Measurements from ENCODE around the gene C3. TPM values are rescaled to one million over a fixed set of nuclear protein-coding genes. Genes with fewer than 3 reads are reported as not detected.
"Not testable (repeated sequence)": the region's sequence is repeated elsewhere in the genome, so short reads cannot be mapped to it uniquely, and the experiment has no call there.

The C3 gene
- total RNA-seq, 1 donor from 2014 or later: 1.6 TPM

- no peak overlapping the region for H3K27ac Mint-ChIP-seq
- H3K27me3 Mint-ChIP-seq: peaks cover 21% of the 10 kb centered on the region
- DNase-seq (ENCODE audit: low spot score, unreplicated experiment): no peak
- H3K9me3 Mint-ChIP-seq (ENCODE audit: low read depth): no peaks in the 10 kb centered on the region
- H3K4me3 Mint-ChIP-seq (ENCODE audit: low read depth): no peak overlapping the region
- H3K4me1 Mint-ChIP-seq (ENCODE audit: low read depth): peaks cover 7% of the 10 kb centered on the region
- H3K36me3 Mint-ChIP-seq (ENCODE audit: insufficient read depth): no peaks in the 10 kb centered on the region
- TF ChIP-seq, protein P1, sequence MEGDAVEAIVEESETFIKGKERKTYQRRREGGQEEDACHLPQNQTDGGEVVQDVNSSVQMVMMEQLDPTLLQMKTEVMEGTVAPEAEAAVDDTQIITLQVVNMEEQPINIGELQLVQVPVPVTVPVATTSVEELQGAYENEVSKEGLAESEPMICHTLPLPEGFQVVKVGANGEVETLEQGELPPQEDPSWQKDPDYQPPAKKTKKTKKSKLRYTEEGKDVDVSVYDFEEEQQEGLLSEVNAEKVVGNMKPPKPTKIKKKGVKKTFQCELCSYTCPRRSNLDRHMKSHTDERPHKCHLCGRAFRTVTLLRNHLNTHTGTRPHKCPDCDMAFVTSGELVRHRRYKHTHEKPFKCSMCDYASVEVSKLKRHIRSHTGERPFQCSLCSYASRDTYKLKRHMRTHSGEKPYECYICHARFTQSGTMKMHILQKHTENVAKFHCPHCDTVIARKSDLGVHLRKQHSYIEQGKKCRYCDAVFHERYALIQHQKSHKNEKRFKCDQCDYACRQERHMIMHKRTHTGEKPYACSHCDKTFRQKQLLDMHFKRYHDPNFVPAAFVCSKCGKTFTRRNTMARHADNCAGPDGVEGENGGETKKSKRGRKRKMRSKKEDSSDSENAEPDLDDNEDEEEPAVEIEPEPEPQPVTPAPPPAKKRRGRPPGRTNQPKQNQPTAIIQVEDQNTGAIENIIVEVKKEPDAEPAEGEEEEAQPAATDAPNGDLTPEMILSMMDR (IDR thresholded peaks at IDR 0.05; ENCODE audit: unreplicated experiment): no peak
These were observed 55.5 kb downstream of the C3 start for GRCh38 chr19:6664916-6665315.

DNA sequence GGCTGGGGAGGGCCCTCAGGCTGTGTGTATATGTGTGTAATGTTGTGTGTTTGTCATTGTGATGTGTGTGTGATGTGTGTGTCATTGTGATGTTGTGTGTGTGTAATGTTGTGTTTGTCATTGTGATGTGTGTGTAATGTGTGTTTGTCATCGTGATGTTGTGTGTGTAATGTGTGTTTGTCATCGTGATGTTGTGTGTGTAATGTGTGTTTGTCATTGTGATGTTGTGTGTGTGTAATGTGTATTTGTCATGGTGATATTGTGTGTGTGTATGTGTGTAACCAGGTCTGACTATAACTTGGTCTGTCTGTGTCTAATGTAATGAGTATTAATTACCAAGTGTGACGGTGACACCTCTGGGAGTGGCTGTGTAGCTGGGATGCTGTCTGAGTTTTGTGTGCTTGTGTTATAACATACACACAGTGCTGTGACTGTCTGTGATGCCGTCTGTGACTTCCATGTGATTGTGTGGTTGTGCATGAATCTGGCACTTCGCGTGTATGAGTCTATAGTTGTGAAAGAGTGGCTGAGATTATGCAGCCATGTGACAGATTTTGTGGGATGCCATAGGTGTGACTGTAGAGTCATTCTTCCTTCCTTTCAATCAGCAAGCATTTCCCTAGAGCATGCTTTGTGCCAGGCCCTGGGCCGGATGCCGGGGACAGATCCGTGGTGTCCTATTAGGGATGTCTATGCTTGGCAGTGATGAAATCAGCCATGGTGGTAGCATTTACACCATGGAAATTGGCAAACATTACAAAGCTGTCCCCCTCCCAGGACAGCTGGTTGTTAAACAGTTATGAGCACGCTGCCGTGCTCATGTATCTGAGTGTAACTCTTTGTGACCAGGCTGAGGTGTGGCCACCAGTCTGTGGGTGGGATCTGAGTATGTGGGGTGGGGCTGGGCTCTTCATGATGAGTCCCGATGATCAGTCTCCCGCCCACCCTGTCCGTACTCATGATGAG, 56.9 kb downstream of the C3 start:
- Mint-ChIP-seq H3K9me3 (ENCODE audit: low read depth) (no peaks in the 10 kb centered on the region), H3K4me3 (ENCODE audit: low read depth) (no peak overlapping the region), H3K27ac (no peak overlapping the region), H3K36me3 (ENCODE audit: insufficient read depth) (no peaks in the 10 kb centered on the region), H3K27me3 (peaks cover 32% of the 10 kb centered on the region), H3K4me1 (ENCODE audit: low read depth) (peaks cover 10% of the 10 kb centered on the region)
- TF ChIP-seq, protein P1 (IDR thresholded peaks at IDR 0.05; ENCODE audit: unreplicated experiment): no peak
- no peak for DNase-seq (ENCODE audit: low spot score, unreplicated experiment)

GRCh38 chr19:6662702-6663101, 57.7 kb downstream of the C3 start:
- peaks cover 12% of the 10 kb centered on the region for H3K4me1 Mint-ChIP-seq (ENCODE audit: low read depth)
- no peak overlapping the region for H3K4me3 Mint-ChIP-seq (ENCODE audit: low read depth)
- no peak for DNase-seq (ENCODE audit: low spot score, unreplicated experiment)
- H3K9me3 Mint-ChIP-seq (ENCODE audit: low read depth): no peaks in the 10 kb centered on the region
- TF ChIP-seq, protein P1 (IDR thresholded peaks at IDR 0.05; ENCODE audit: unreplicated experiment): no peak
- H3K27me3 Mint-ChIP-seq: peaks cover 36% of the 10 kb centered on the region
- no peaks in the 10 kb centered on the region for H3K36me3 Mint-ChIP-seq (ENCODE audit: insufficient read depth)
- H3K27ac Mint-ChIP-seq: no peak overlapping the region

GRCh38 chr19:6661509-6662244, 58.8 kb downstream of the C3 start:
- DNase-seq (ENCODE audit: low spot score, unreplicated experiment); H3K9me3 Mint-ChIP-seq (ENCODE audit: low read depth); H3K4me3 Mint-ChIP-seq (ENCODE audit: low read depth); H3K27ac Mint-ChIP-seq; H3K36me3 Mint-ChIP-seq (ENCODE audit: insufficient read depth): not testable (repeated sequence)
- Mint-ChIP-seq H3K27me3 (peaks cover 36% of the 10 kb centered on the region), H3K4me1 (ENCODE audit: low read depth) (peaks cover 12% of the 10 kb centered on the region)

- H3K4me1 Mint-ChIP-seq (ENCODE audit: low read depth): peaks cover 14% of the 10 kb centered on the region
- H3K9me3 Mint-ChIP-seq (ENCODE audit: low read depth): no peaks in the 10 kb centered on the region
- TF ChIP-seq, protein P1 (IDR thresholded peaks at IDR 0.05; ENCODE audit: unreplicated experiment): no peak
- H3K4me3 Mint-ChIP-seq (ENCODE audit: low read depth): no peak overlapping the region
- H3K36me3 Mint-ChIP-seq (ENCODE audit: insufficient read depth): no peaks in the 10 kb centered on the region
- peaks cover 36% of the 10 kb centered on the region for H3K27me3 Mint-ChIP-seq
- DNase-seq (ENCODE audit: low spot score, unreplicated experiment): no peak
- no peak overlapping the region for H3K27ac Mint-ChIP-seq
These were observed 59.5 kb downstream of the C3 start for GRCh38 chr19:6660930-6661329.

DNA sequence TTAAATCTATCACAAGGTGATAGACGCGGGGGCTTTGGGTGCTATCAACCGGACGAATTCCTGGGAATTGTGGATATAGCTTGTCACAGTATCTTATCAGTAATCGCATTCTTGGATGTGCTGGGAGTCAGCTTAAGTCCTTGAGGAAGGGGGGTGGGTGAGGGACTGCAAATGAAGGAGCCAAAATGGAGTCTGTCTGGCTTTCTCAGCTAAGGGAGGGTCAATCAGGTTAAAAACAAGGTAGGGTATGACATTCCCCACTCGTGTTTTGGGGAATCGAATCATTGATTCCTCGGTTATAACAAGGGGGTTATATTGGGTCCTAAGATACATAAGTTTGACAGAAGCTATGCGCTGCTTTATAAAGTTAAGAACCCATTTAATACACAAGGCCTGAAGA, 64.1 kb downstream of the C3 start:
- not testable (repeated sequence) for H3K4me3 Mint-ChIP-seq (ENCODE audit: low read depth); H3K9me3 Mint-ChIP-seq (ENCODE audit: low read depth); H3K27ac Mint-ChIP-seq; DNase-seq (ENCODE audit: low spot score, unreplicated experiment); H3K36me3 Mint-ChIP-seq (ENCODE audit: insufficient read depth)
- H3K4me1 Mint-ChIP-seq (ENCODE audit: low read depth): peaks cover 12% of the 10 kb centered on the region
- peaks cover 29% of the 10 kb centered on the region for H3K27me3 Mint-ChIP-seq

All from progenitor cell of endocrine pancreas (in vitro differentiated cells).